ENCODE results near the gene NKD1.

DNA sequence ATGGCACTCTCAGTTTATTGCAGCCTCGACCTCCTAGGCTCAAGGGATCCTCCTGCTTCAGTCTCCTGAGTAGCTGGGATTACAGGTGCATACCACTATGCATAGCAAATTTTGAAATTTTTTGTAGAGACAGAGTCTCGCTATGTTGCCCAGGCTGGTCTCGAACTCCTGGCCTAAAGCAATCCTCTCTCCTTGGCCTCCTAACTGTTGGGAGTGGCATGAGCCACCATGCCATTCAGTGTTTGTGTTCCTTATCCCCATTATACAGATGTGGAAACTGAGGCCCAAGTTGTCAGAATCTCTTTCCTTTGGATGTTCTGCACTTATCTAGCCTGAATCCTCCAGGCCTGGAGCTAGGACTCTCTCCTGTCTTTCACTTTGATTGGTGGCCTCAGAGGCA, 40.8 kb upstream of the NKD1 start:
- no peak for TF ChIP-seq CTBP1 (IDR thresholded peaks at IDR 0.05; ENCODE audit: borderline replicate concordance)
- no peak for TF ChIP-seq SP1 (IDR thresholded peaks at IDR 0.05)
- TF ChIP-seq, protein P1, sequence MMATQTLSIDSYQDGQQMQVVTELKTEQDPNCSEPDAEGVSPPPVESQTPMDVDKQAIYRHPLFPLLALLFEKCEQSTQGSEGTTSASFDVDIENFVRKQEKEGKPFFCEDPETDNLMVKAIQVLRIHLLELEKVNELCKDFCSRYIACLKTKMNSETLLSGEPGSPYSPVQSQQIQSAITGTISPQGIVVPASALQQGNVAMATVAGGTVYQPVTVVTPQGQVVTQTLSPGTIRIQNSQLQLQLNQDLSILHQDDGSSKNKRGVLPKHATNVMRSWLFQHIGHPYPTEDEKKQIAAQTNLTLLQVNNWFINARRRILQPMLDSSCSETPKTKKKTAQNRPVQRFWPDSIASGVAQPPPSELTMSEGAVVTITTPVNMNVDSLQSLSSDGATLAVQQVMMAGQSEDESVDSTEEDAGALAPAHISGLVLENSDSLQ (IDR thresholded peaks at IDR 0.05): no peak
- no peak for TF ChIP-seq FOXM1 (IDR thresholded peaks at IDR 0.05; ENCODE audit: borderline replicate concordance)
- no peak for TF ChIP-seq TARDBP (IDR thresholded peaks at IDR 0.05)
- TF ChIP-seq FOXK2 (IDR thresholded peaks at IDR 0.05): no peak
- TF ChIP-seq NFRKB (IDR thresholded peaks at IDR 0.05): no peak
- TF ChIP-seq FOXA1 (IDR thresholded peaks at IDR 0.05): no peak
- no peak for TF ChIP-seq HDGF (IDR thresholded peaks at IDR 0.05; ENCODE audit: borderline replicate concordance)
- no peak for TF ChIP-seq SUZ12 (IDR thresholded peaks at IDR 0.05)
- TF ChIP-seq BHLHE40 (IDR thresholded peaks at IDR 0.05; ENCODE audit: borderline replicate concordance): no peak
- no peak for TF ChIP-seq ZNF384 (IDR thresholded peaks at IDR 0.05)
- TF ChIP-seq LEF1 (IDR thresholded peaks at IDR 0.05; ENCODE audit: borderline replicate concordance): no peak
